ENCODE measurements around the gene GULP1. TPM values are rescaled to one million over a fixed set of nuclear protein-coding genes. Genes with fewer than 3 reads are reported as not detected.
"Not testable (repeated sequence)": the region's sequence is repeated elsewhere in the genome, so short reads cannot be mapped to it uniquely, and the experiment has no call there.

Gene GULP1
- total RNA-seq, 4 donors from 2014 or later: 6.4 to 44.1 (median 25.4) TPM

DNA sequence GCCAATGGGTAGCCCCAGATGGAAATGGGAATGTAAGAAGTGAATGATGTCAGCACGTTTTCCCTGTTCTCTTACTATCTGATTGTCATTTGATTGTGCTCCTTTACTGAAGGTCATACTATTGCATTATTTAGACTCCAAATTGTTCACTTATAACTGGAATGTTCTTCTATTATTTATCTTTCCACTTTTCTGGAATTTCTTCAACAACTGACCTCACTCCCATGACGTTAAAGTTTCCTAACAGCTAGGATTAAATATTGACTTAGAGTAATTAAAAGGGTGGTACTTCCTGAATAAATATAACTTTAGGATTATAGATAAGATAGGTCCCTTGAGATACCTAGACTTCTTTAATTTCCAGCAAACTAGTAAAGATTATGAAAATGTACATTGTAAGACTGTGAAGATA lies 10.9 kb upstream of the GULP1 start:
- Histone ChIP-seq H3K4me1 (no peaks in the 10 kb centered on the region), H3K36me3 (no peaks in the 10 kb centered on the region), H3K27ac (no peak overlapping the region), H3K4me3 (no peak overlapping the region), H3K27me3 (no peaks in the 10 kb centered on the region), H3K9me3 (no peaks in the 10 kb centered on the region)
- intact Hi-C loops (cut with DNase I; ENCODE audit: low total_unique reads) (no loop called here), in situ Hi-C loops (cut with MboI; ENCODE audit: low pct_ligation_motif_present in 1 of 4, low pct_unique_long_range_greater_than_20kb in 1 of 4, low sequenced_read_pairs in 3 of 4) (no loop called here)
- no peak for TF ChIP-seq EP300 (IDR thresholded peaks at IDR 0.05; ENCODE audit: low read depth)
- TF ChIP-seq, protein P1, sequence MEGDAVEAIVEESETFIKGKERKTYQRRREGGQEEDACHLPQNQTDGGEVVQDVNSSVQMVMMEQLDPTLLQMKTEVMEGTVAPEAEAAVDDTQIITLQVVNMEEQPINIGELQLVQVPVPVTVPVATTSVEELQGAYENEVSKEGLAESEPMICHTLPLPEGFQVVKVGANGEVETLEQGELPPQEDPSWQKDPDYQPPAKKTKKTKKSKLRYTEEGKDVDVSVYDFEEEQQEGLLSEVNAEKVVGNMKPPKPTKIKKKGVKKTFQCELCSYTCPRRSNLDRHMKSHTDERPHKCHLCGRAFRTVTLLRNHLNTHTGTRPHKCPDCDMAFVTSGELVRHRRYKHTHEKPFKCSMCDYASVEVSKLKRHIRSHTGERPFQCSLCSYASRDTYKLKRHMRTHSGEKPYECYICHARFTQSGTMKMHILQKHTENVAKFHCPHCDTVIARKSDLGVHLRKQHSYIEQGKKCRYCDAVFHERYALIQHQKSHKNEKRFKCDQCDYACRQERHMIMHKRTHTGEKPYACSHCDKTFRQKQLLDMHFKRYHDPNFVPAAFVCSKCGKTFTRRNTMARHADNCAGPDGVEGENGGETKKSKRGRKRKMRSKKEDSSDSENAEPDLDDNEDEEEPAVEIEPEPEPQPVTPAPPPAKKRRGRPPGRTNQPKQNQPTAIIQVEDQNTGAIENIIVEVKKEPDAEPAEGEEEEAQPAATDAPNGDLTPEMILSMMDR (IDR thresholded peaks at IDR 0.05): no peak
- TF ChIP-seq POLR2AphosphoS5 (IDR thresholded peaks at IDR 0.05): no peak
- no peak for TF ChIP-seq POLR2A (IDR thresholded peaks at IDR 0.05)
- DNase-seq: no peak
- 25 to 35% methylated on average over 2 of the region's 2 CpGs for WGBS, 2 donors (ENCODE audit: low coverage in 1 of 2)

DNA sequence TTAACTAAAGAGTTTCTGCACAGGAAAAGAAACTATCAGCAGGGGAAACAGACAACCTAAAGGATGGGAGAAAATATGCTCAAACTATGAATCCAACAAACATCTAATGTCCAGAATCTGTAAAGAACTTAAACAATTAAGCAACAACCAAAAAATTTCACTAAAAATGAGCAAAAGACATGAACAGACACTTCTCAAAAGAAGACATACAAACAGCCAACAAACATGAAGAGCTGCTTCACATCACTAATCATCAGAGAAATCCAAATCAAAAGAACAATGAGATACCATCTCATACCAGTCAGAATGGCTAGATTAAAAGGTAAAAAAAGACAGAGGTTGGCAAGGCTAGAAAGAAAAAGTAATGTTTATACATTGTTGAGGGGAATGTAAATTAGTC lies 8.8 kb upstream of the GULP1 start:
- H3K27ac ChIP-seq: no peak overlapping the region
- no peaks in the 10 kb centered on the region for H3K9me3 ChIP-seq
- H3K4me1 ChIP-seq: no peaks in the 10 kb centered on the region
- TF ChIP-seq POLR2A (IDR thresholded peaks at IDR 0.05) (no peak), POLR2AphosphoS5 (IDR thresholded peaks at IDR 0.05) (no peak), EP300 (IDR thresholded peaks at IDR 0.05; ENCODE audit: low read depth) (no peak)
- TF ChIP-seq, protein P1 (IDR thresholded peaks at IDR 0.05): no peak
- DNase-seq: no peak
- no peaks in the 10 kb centered on the region for H3K27me3 ChIP-seq
- no peak overlapping the region for H3K4me3 ChIP-seq
- intact Hi-C loops (cut with DNase I; ENCODE audit: low total_unique reads): no loop called here
- in situ Hi-C loops (cut with MboI; ENCODE audit: low pct_ligation_motif_present in 1 of 4, low pct_unique_long_range_greater_than_20kb in 1 of 4, low sequenced_read_pairs in 3 of 4): no loop called here
- H3K36me3 ChIP-seq: no peaks in the 10 kb centered on the region

GRCh38 chr2:188284251-188284650 lies 7.4 kb upstream of the GULP1 start:
- in situ Hi-C loops (cut with MboI; ENCODE audit: low pct_ligation_motif_present in 1 of 4, low pct_unique_long_range_greater_than_20kb in 1 of 4, low sequenced_read_pairs in 3 of 4); H3K27ac ChIP-seq; H3K4me3 ChIP-seq; DNase-seq; intact Hi-C loops (cut with DNase I; ENCODE audit: low total_unique reads); H3K36me3 ChIP-seq; H3K27me3 ChIP-seq; H3K4me1 ChIP-seq; H3K9me3 ChIP-seq: not testable (repeated sequence)
- WGBS, 2 donors (ENCODE audit: low coverage in 1 of 2): 70 to 100% methylated on average over 2 to 3 of the region's 3 CpGs

DNA sequence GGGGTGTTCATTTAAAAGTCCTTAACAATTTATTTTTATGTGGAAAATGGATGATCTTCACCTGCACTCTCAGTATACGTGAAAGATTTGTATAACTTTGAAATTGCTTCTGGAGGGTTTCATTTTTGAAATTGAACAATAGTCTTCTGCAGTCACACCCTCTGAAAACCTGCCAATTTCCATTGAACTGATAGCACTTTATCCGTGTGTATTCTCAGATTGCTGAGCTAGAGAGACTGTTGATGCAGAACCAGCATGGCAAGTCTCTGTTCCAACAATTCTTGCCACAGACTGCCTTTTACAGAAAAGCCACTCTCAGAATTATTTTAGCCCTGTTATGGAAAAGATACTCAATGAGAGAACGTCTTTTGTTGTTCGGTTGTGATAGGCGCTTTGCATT lies 6.6 kb upstream of the GULP1 start:
- H3K9me3 ChIP-seq: no peaks in the 10 kb centered on the region
- in situ Hi-C loops (cut with MboI; ENCODE audit: low pct_ligation_motif_present in 1 of 4, low pct_unique_long_range_greater_than_20kb in 1 of 4, low sequenced_read_pairs in 3 of 4) (no loop called here), intact Hi-C loops (cut with DNase I; ENCODE audit: low total_unique reads) (no loop called here)
- H3K4me1 ChIP-seq: no peaks in the 10 kb centered on the region
- no peak for DNase-seq
- 43 to 51% methylated on average over 5 of the region's 5 CpGs for WGBS, 2 donors (ENCODE audit: low coverage in 1 of 2)
- no peaks in the 10 kb centered on the region for H3K36me3 ChIP-seq
- TF ChIP-seq POLR2A (IDR thresholded peaks at IDR 0.05) (no peak), POLR2AphosphoS5 (IDR thresholded peaks at IDR 0.05) (no peak), EP300 (IDR thresholded peaks at IDR 0.05; ENCODE audit: low read depth) (no peak)
- TF ChIP-seq, protein P1 (IDR thresholded peaks at IDR 0.05): no peak
- H3K4me3 ChIP-seq: no peak overlapping the region
- no peak overlapping the region for H3K27ac ChIP-seq
- no peaks in the 10 kb centered on the region for H3K27me3 ChIP-seq

GRCh38 chr2:188285774-188286173 lies 5.9 kb upstream of the GULP1 start:
- Histone ChIP-seq H3K27ac (no peak overlapping the region), H3K9me3 (no peaks in the 10 kb centered on the region), H3K27me3 (no peaks in the 10 kb centered on the region), H3K36me3 (no peaks in the 10 kb centered on the region), H3K4me3 (no peak overlapping the region), H3K4me1 (peaks cover 0 to 4% (median under 1%) of the 10 kb centered on the region in 4 donors)
- intact Hi-C loops (cut with DNase I; ENCODE audit: low total_unique reads): no loop called here
- TF ChIP-seq POLR2A (IDR thresholded peaks at IDR 0.05) (no peak), EP300 (IDR thresholded peaks at IDR 0.05; ENCODE audit: low read depth) (no peak), POLR2AphosphoS5 (IDR thresholded peaks at IDR 0.05) (no peak)
- TF ChIP-seq, protein P1 (IDR thresholded peaks at IDR 0.05): no peak
- no peak for DNase-seq
- WGBS, 2 donors (ENCODE audit: low coverage in 1 of 2): 82 to 91% methylated on average over 2 of the region's 2 CpGs
- in situ Hi-C loops (cut with MboI; ENCODE audit: low pct_ligation_motif_present in 1 of 4, low pct_unique_long_range_greater_than_20kb in 1 of 4, low sequenced_read_pairs in 3 of 4): no loop called here
